CD4-positive, alpha-beta T cell treated with Interleukin-17A for 4 hours (primary cell): ENCODE data around the gene SLC28A1.
"Not testable (repeated sequence)": the region's sequence is repeated elsewhere in the genome, so short reads cannot be mapped to it uniquely, and the experiment has no call there.

ENCODE experiments used
- DNase-seq: peaks from one replicate; pipeline ENCODE4 v3.0.0-alpha.2; 2020; ENCODE audit warnings: mixed read lengths

The SLC28A1 gene

DNA sequence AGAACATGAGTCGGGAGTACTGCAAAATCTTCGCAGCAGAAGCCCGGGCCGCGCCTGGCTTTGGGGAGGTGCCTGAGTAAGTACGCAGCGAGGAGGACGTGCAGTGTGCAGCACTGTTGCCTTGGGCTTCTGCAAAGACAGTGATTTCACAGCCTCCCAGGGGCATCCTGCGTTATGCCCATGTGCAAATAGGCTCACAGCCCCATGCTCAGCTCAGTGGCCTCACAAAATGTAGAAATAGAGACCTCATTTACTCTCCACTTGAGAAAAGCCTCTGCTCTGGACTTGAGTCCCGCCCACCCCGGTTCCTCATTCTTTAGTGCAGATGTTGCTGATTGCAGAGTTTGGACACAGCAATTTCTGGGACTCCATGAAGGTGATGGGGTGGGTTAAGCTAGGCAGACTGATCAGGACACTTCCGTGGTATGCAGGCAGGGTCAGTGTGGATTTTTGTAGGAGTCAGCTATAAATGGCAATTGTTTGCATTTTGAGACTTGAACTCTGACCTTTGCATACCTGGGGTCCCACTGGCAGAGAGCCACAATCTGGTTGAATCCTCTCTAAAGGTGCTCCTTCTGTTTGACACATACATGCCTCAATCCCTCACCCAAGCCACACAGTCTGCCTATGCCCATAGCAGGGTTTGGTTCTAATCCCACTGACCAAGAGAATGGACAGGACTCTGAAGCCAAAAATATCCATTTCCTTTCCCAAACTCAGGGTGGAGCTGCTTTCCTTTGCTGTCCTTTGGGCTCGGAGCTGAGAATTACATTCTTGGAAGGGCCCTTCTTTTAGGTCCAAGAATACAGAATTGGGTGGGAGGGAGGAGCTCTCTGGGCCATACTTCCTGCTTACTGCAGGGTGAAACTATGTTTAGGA is 20.7 kb upstream of the SLC28A1 start:
- no peak for DNase-seq

DNA sequence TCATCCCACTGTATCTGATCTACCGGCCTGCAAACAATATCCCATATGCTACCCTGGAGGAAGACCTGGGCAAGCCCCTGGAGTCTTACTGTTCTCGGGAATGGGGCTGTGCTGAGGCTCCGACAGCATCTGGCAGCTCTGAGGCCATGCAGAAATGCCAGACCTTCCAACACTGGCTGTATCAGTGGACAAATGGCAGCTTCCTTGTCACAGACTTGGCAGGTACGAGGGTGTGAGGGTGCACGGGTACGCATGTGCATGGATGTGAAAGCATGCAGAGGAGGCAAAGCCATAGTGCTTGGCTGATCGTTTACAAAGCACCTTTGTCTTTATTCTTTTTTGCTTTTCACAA is 20.0 kb upstream of the SLC28A1 start:
- no peak for DNase-seq

DNA sequence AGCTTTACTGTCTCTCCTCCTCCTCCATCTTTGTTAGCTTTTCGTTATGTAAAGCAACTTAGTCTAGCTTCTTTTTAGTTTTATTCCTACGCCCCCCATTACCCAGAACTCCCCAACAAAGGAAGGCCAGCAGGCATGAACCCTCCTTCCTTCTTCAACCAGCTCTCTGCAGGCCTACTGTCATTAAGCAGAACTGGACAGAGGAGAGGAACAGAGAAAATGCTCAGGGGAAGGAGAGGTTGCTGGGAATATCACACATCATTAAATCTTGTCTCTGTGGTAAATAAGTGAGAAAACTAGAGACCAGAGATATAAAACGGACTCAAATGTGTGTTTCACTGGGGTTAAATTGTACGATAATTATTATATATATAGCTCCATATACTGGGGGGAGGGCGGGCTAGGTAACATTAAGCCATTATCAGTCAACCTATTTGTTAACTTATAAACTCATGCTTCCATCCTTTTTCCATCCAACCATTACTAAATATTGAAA is 19.3 kb upstream of the SLC28A1 start:
- no peak for DNase-seq

DNA sequence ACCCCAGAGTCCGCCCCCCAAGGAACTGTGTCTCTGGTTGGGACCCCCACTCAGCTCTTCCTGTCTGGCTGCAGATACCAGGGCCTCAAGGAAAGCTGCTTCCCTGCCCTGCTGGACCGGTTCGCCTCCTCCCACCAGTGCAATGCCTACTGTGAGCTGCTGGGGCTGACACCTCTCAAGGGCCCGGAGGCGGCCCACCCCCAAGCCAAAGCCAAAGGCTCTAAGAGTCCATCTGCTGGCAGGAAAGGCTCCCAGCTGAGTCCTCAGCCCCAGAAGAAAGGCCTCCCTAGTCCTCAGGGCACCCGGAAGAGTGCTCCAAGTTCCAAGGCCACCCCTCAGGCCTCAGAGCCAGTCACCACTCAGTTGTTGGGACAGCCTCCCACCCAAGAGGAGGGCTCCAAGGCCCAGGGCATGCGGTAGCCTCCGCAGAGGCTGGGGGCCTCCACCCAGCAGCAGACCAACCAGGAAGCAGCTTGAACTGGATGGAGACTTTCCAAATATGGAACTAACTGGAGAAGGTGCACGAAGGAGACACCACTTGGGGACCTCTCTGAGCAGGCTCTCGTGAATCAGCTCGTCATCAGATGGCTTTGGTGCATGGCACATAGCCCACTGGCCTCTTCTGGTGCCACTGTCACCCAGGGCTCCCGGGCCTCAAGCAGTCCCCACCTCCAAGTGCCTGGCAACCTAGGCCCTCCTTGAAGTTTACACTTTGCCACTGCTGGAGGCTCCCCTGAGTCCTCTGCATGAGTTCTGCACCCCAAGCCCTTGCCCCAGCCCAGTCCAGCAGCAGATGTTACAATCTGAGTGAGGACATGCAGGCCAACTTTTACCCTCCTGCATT is 16.2 kb upstream of the SLC28A1 start:
- no peak for DNase-seq

DNA sequence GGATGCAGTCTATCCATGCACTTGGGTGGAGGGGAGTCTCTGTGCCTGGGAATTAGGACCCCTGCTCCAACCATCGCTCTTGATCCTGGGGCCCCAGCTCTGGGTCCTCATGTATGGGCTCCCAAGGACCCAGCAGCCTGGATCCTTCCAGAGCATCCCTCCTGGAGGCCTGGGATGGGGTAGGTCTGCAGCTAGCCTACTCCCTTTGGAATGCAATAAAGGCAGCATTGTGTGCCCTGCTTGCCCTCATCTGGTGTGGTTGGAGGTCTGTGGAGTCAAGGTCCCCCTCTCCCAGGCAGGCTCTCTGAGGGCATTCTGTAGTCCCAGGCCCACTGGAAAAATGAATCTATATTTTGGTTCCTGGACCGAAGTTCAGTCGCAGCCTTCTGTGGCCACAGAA is 15.0 kb upstream of the SLC28A1 start:
- DNase-seq, result no peak

DNA sequence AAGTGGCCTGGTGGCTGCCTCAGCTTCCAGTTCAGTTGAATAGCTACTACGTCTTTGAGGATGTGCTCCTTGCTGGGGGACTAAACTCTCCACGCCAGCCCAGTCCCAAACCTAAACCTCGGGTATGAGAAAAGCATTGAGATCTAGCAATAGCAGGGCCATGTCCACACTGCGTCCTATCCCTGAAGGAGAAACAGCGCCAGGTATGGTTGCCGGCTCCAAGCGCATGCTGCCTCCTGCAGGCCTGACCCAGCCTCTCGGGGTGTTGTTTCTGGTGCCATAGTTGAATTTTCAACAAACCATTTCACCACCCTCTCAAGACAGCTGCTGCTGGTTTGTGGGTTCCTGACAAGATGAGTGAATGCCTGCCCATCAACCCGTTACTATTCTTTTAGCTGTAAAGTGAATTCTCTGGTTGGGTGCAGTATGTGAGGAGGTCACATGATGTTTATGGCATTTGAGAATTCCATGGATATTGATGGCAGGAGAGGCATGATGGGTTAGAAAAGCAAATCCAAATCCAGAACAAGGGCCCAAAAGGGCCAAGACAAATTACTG is 13.0 kb upstream of the SLC28A1 start:
- DNase-seq, result peak; percentile 4

DNA sequence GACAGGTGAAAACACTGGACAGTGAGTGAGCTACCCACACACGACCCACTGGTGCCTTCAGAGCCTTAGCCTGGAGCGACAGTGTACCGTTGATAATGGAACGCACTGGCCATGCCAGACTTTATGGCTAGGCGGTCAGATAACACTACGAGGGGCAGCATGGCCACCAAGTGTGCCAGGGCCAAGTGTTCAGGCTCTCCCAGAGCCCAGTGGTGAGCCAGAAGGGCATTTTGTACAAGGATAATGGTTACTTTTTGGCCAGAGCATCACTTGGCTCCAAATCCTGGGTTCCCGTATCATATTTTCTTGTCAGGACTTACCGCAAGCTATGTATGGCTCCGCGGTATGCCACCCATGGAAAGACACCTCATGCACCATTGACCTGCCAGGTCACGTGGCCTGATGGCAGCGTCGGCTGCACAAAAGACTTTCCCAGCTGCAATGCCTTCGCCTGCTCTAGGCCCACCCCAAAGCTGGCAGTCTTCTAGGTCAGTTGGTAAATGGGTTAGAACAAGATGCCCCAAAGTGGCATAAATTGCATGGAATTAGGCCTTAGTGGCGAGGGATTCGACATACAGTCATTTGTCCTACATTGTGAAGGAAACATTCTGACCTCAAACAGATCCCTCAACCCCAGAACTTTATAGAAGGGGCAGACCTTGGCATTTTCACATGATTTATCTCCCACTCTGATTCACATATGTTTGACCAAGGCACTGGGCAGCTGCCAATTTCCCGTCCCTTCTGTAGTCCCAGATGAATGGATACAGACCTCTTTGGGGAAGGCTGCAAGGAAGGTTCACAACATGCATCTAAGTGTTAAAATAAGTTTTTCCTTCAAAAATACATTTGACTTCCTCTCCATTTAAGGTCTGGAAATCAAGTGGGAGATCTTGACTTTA is 12.2 kb upstream of the SLC28A1 start:
- no peak for DNase-seq

DNA sequence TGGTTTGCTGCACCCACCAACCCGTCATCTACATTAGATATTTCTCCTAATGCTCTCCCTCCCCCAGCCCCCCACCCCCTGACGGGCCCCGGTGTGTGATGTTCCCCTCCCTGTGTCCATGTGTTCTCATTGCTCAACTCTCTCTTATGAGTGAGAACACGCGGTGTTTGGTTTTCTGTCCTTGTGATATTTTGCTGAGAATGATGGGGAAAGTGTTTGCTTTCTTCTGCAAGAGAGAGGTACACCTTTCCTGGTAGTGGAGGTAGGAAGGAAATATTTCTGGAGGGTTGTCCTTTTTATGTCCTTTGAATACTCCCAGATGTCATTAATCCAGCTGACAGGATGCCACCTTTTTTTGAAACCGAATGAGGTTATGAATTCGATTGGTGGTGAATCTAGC is 10.5 kb upstream of the SLC28A1 start:
- DNase-seq, result no peak

DNA sequence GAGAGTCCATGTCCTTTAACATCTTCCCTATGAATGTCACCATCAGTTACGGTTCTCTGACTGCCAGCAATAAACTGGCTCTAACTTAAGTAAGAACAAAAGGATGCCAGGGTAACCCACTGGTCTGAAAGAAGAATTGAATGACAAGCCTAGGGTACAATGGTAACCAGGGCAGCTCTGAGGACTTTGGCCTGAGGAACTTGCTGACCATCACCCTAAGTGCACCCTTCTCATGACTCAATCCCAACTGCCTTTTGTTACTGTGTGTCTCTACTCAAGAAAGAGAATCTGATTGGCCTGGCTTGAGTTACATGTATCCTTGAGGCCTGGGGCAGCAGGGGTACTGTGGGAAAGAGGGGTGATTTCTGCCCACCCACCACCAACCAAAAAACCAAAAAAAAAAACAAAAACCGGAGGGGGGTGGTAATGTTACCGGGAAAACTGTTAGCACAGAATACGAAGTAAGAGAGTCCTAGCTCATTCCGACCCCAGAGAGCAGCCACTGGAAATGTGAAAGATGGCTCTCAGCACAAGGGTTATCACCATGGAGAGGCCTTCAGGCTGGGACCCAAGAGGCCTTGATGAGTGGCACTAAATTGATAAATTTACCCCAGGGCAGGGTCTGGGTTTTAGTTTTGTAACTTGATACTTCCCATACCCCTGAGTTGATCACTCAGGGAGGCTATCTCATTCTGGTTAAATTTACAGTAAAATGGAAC is 9.3 kb upstream of the SLC28A1 start:
- DNase-seq, result no peak

DNA sequence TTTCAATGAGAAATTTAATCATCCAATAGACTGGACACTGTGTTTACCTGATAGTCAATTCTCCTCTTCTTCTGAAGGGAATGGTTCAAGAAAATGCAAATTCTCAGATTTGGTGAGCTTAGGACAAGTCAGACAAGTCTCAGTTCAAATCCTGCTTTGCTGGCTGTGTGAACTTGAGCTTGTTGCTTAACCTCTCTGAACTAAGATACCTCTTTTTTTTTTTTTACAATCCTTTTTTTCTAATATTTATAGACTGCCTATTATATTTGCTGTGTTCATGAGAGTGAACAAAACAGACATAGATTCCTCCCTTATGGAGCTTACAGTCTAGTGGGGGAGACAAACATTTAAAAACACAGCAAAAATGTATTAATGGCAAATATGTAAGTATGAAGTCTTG is 8.2 kb upstream of the SLC28A1 start:
- no peak for DNase-seq

DNA sequence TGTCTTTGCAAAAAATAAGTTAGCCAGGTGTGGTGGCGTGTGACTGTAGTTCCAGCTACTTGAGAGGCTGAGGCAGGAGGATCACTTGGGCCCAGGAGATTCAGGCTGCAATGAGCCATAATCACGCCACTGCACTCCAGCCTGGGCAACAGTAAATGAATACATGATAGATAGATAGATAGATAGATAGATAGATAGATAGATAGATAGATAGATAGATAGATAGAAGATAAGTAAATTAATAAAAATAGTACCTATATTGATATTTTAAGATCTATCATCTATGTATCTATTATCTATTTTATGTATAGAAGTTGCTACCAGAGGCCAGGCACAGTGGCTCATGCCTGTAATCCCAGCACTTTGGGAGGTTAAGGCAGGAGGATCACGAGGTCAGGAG is 6.8 kb upstream of the SLC28A1 start:
- DNase-seq, result not testable (repeated sequence)

DNA sequence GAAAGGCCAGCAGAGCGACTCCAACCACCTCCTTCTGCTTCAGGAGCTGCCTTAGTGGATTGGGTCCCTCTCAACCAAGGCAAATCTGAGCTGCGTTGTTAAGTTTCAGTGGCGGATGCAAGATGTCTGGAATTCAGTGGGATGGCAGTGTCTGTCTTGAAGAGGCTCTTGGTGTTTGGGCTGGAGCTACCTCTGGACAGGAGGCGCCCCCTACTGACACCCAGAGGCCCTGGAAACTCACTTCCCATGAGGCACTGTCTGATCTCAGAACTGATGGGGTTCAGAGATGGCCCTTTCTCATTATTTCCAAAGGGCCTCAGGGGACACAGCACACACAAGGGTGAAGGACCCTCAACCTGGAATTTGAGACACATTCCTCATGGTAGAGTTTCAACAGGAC is 6.0 kb upstream of the SLC28A1 start:
- peak; percentile 72 for DNase-seq

DNA sequence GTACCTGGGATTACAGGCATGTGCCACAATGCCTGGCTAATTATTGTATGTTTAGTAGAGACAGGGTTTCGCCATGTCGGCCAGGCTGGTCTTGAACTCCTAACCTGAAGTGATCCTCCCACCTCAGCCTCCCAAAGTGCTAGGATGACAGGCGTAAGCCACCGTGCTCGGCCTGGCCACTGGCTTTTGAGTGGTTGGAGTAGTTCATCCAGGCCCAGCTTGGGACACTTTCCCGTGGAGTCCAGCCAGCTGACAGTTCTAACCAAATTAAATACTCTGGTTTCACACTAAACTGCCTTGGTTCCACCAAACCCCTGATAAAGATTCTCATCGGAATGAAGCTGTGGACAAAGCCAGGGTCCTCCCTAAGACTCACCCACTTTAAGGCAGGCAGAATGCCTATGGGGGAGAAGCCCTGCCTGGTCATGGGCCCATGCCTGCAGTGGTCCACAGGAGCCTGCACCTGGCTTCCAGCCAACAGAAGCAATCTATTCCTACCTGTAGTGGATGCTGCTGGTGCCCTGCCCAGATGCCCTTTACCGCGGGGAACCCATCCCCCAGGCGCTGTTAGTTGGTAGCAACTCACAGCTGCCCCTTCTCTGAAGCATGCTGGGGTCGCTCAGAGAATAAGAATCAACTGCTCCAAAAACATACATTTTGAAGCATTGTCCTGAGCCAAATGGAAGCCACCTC is 5.2 kb upstream of the SLC28A1 start:
- no peak for DNase-seq

DNA sequence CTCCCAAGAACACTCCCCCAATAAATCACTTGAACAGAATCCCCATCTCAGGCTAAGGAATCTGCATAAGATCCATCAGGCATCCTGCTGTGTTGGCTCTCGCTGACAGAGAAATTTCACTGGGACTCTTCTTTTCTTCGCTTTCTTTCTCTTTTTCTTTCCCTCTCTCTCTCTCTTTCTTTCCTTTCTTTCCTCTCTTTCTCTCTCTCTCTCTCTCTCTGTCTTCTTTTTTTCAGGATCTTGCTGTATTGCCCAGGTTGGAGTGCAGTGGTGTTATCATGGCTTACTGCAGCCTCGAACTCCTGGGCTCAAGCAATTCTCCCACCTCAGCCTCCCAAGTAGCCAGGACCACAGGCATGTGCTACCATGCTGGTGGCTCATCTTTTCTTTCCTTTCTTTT is 4.5 kb upstream of the SLC28A1 start:
- DNase-seq, result no peak

DNA sequence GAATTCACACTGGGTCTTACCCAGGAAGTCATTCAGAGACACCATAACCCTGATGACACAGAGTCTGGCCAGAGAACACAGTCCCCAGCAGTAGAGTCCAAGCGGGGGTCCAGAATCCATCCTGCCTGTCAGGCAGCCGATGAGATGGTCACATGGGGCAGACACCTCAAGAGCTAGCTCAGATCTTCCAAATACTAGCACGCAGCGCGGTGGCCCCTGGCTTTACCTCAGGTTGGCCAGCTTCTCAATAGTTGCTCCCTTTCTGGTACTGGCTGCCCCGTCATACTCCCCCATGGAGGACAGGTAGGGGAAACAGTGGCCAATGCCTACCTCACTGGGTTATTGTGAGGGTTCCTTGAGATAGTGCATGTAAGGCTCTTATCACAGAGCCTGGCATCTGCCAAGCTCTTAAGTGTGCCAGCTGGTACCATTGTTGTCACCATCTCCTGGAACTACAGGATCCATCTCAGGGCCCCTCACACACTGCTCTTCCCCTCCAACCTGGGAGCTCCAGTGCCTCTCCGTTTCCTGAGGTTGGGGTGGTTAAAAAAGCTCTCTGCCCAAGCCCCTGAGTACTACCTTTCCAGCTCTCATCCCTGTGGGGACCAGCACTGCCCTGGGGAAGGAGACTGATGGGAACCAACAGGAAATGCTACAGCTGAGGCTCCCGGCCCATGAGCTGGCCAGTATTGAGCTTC is 3.5 kb upstream of the SLC28A1 start:
- DNase-seq, result no peak

DNA sequence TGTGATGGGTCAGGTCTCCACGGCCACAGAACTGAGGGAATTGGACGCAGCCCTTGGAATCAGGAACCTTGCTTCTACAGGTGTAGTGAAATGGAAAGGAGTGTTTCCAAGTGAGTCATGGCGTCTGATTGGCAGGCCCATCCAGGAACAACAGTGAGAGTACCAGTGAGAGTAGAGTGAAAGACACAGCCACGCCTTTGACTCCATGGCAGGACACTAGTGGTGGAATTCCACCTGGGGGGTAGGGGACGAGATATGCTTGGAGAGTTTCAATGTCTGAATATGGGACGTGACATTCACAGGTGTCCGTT is 3.0 kb upstream of the SLC28A1 start:
- no peak for DNase-seq

DNA sequence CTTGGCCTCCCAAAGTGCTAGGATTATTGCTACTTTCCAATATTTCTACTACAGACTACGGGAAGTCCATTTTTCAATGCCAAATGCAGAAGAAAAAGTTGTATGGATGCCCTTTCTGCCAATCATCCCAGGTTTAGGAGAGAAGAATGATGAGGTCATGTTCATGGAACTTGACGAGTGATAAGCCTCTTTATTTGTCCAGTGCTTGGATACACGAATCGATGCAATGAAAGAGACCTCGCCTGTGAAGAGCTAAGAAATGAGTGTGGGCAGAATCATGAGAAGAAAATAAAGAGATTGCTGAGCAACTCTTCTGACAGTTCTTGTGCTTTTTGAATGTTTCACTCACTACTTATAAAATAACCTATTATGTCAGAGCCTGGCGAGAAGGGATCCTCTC is 996 bp upstream of the SLC28A1 start:
- DNase-seq, result no peak

DNA sequence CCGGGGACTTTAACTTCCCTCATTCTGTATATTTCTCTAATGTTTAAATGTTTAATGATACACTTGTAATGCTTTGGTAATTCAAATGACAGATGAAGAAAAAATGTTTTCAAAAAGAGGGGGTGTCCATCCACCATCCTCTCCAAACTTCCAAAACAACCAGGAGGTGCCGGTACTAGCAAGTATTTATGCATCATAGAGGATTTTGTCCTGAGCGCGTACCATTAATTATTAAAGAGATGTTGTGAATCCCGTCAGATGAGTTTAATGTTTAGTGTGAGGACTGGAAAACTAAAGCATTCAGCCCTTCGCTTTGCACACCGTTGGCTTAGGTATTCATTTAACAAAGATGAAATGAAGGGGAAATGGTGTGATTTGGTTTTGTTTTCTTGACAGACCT is 1.3 kb downstream of the SLC28A1 start:
- no peak for DNase-seq

DNA sequence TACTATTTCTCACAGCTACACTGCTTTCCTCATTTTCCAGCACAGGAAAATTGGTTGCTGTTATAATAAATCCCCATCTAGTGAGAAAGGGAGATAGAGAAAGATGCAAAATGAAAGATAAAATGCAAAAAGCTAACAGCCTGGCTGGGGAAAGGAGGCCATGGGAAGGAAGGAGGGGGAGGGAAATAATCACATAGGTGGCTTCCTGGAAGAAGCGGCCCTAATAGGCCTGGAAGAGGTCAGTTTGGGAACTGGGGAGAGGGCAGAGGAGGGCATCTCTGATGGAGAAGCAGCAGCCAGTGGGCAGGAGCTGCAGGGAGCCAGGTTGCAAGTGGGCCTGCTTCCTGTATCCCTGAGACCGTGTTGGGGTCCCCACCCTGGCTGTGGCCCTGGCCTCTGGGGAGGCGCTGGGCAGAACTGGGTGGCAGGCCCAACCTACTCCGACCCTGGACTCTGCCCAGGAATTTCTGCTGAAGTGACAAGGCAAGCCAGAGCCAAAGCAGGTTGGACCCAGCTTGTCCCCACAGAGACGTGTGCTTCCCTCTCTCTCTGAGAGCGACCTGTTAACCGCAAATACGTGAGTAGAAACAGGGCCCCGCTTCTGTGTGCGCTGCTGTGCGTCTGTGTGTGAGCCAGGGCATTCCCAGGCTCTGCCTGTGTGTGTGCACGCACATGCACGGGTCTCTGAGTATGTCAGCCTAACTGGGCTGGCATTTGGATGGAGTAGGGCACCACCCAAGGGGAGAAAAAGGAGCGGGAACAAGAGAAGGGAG is 1.9 kb downstream of the SLC28A1 start:
- no peak for DNase-seq

DNA sequence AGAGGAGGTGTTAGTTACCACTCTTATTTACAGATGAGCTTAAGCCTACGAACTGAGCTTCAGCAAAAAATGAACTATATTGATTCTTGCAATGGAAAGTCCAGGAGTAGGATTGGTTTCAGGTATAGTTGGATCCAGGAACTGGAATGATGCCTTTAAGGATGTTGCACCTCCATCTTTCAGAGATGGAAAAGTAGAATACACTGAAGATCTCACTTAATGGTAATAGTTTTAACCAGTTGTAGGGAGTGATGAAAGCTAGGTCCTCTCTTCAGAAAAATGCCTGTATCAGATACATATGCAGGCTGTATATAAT is 2.5 kb downstream of the SLC28A1 start:
- no peak for DNase-seq
